Measurements from ENCODE around the gene TTC34. TPM values are rescaled to one million over a fixed set of nuclear protein-coding genes. Genes with fewer than 3 reads are reported as not detected.
"Not testable (repeated sequence)": the region's sequence is repeated elsewhere in the genome, so short reads cannot be mapped to it uniquely, and the experiment has no call there.

Gene TTC34
- total and polyA plus RNA-seq, 9 of the 15 experiments (the other 6 are each of a cell fraction or from before 2014, with no cell fraction given) = 0.03 to 0.38 (median 0.05) TPM; not detected in 2

DNA sequence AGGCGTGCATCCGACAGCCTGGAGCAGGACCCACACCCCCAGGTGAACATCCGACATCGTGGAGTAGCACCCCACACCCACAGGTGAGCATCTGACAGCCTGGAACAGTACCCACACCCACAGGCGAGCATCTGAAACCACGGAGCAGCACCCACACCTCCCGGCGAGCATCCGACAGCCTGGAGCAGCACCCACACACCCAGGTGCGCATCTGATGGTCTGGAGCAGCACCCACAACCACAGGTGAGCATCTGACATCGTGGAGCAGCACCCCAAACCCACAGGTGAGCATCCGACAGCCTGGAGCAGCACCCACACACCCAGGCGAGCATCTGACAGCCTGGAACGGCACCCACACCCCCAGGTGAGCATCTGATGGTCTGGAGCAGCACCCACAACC is 46.1 kb downstream of the TTC34 start:
- FAIRE-seq; H3K36me3 ChIP-seq (ENCODE audit: control insufficient read depth, insufficient read depth, low read length); H4K20me1 ChIP-seq (replicated peaks; ENCODE audit: control insufficient read depth, insufficient read depth, low read length); H3K27me3 ChIP-seq (ENCODE audit: control insufficient read depth in 2 of 2, insufficient read depth in 2 of 2, low read length in 2 of 2); intact Hi-C loops (cut with micrococcal nuclease); H3K9ac ChIP-seq (ENCODE audit: insufficient read depth in 1 of 2, low read depth in 2 of 2, low read length in 2 of 2); H3K9me1 ChIP-seq (ENCODE audit: control insufficient read depth, insufficient read depth, low read length); CTCF ChIA-PET (ENCODE audit: low intra/inter-chr PET ratio); H3K4me1 ChIP-seq (replicated peaks in 1 of 2; ENCODE audit: control insufficient read depth in 2 of 2, insufficient read depth in 2 of 2, low read length in 2 of 2); ATAC-seq; H3K9me3 ChIP-seq (replicated peaks; ENCODE audit: control insufficient read depth, insufficient read depth, low read depth, low read length); BruUV-seq (replicated peaks); H3K79me2 ChIP-seq (ENCODE audit: control insufficient read depth, insufficient read depth, low read length); DNase-seq (ENCODE audit: extremely low read depth in 1 of 4, low spot score in 3 of 4); H3K4me2 ChIP-seq (ENCODE audit: insufficient read depth, low read length); H3K4me3 ChIP-seq; POLR2A ChIA-PET; H2AFZ ChIP-seq (ENCODE audit: low read depth, low read length); H3K27ac ChIP-seq (ENCODE audit: extremely low read depth, low read depth, low read length): not testable (repeated sequence)
- 0% methylated on average over 6 of the region's 14 CpGs for WGBS (ENCODE audit: insufficient coverage, low coverage, missing lambda C conversion rate)
- in situ Hi-C loops (cut with MboI) = loop anchor here (5.0 kb wide), 2 partner anchors 68 to 103 kb away; no protein-coding TSS in a partner anchor

DNA sequence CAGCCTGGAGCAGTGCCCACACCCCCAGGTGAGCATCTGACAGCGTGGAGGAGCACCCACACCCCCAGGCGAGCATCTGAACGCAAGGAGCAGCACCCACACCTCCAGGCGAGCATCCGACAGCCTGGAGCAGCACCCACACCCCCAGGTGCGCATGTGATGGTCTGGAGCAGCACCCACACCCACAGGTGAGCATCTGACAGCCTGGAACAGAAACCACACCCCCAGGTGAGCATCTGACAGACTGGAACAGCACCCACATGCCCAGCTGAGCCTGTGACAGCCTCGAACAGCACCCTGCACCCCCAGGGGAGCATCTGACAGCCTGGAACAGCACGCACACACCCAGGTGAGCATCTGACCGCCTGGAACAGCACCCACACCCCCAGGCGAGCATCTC is 46.9 kb downstream of the TTC34 start:
- H3K27ac ChIP-seq (ENCODE audit: extremely low read depth, low read depth, low read length); POLR2A ChIA-PET; BruUV-seq (replicated peaks); ATAC-seq; intact Hi-C loops (cut with micrococcal nuclease); FAIRE-seq; CTCF ChIA-PET (ENCODE audit: low intra/inter-chr PET ratio); H3K79me2 ChIP-seq (ENCODE audit: control insufficient read depth, insufficient read depth, low read length); H3K9me3 ChIP-seq (replicated peaks; ENCODE audit: control insufficient read depth, insufficient read depth, low read depth, low read length); H3K9me1 ChIP-seq (ENCODE audit: control insufficient read depth, insufficient read depth, low read length); H3K27me3 ChIP-seq (ENCODE audit: control insufficient read depth in 2 of 2, insufficient read depth in 2 of 2, low read length in 2 of 2); H2AFZ ChIP-seq (ENCODE audit: low read depth, low read length); DNase-seq (ENCODE audit: extremely low read depth in 1 of 4, low spot score in 3 of 4); H3K4me2 ChIP-seq (ENCODE audit: insufficient read depth, low read length); H3K4me3 ChIP-seq; in situ Hi-C loops (cut with MboI); H4K20me1 ChIP-seq (replicated peaks; ENCODE audit: control insufficient read depth, insufficient read depth, low read length); H3K36me3 ChIP-seq (ENCODE audit: control insufficient read depth, insufficient read depth, low read length); H3K9ac ChIP-seq (ENCODE audit: insufficient read depth in 1 of 2, low read depth in 2 of 2, low read length in 2 of 2); H3K4me1 ChIP-seq (replicated peaks in 1 of 2; ENCODE audit: control insufficient read depth in 2 of 2, insufficient read depth in 2 of 2, low read length in 2 of 2): not testable (repeated sequence)
- 0% methylated on average over 5 of the region's 10 CpGs for WGBS (ENCODE audit: insufficient coverage, low coverage, missing lambda C conversion rate)

DNA sequence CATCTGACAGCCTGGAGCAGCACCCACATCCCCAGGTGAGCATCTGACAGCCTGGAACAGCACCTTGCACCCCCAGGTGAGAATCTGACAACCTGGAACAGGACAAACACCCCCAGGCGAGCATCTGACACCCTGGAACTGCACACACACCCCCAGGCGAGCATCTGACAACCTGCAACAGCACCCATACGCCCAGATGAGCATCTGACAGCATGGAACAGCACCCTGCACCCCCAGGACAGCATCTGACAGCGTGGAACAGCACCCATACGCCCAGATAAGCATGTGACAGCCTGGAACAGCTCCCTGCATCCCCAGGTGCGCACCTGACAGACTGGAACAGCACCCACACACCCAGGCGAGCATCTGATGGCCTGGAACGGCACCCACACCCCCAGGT is 49.0 kb downstream of the TTC34 start:
- in situ Hi-C loops (cut with MboI); POLR2A ChIA-PET; H3K4me3 ChIP-seq; H3K9ac ChIP-seq (ENCODE audit: insufficient read depth in 1 of 2, low read depth in 2 of 2, low read length in 2 of 2); H3K27me3 ChIP-seq (ENCODE audit: control insufficient read depth in 2 of 2, insufficient read depth in 2 of 2, low read length in 2 of 2); CTCF ChIA-PET (ENCODE audit: low intra/inter-chr PET ratio); H3K4me2 ChIP-seq (ENCODE audit: insufficient read depth, low read length); H3K36me3 ChIP-seq (ENCODE audit: control insufficient read depth, insufficient read depth, low read length); H3K9me1 ChIP-seq (ENCODE audit: control insufficient read depth, insufficient read depth, low read length); H3K79me2 ChIP-seq (ENCODE audit: control insufficient read depth, insufficient read depth, low read length); H3K4me1 ChIP-seq (replicated peaks in 1 of 2; ENCODE audit: control insufficient read depth in 2 of 2, insufficient read depth in 2 of 2, low read length in 2 of 2); H3K27ac ChIP-seq (ENCODE audit: extremely low read depth, low read depth, low read length); H4K20me1 ChIP-seq (replicated peaks; ENCODE audit: control insufficient read depth, insufficient read depth, low read length); H3K9me3 ChIP-seq (replicated peaks; ENCODE audit: control insufficient read depth, insufficient read depth, low read depth, low read length); H2AFZ ChIP-seq (ENCODE audit: low read depth, low read length); FAIRE-seq; BruUV-seq (replicated peaks); ATAC-seq; intact Hi-C loops (cut with micrococcal nuclease): not testable (repeated sequence)
- DNase-seq (ENCODE audit: extremely low read depth in 1 of 4, low spot score in 3 of 4) = peak in 1 of 4 experiments; percentile 5
- WGBS (ENCODE audit: insufficient coverage, low coverage, missing lambda C conversion rate) = 0% methylated on average over 8 of the region's 8 CpGs

DNA sequence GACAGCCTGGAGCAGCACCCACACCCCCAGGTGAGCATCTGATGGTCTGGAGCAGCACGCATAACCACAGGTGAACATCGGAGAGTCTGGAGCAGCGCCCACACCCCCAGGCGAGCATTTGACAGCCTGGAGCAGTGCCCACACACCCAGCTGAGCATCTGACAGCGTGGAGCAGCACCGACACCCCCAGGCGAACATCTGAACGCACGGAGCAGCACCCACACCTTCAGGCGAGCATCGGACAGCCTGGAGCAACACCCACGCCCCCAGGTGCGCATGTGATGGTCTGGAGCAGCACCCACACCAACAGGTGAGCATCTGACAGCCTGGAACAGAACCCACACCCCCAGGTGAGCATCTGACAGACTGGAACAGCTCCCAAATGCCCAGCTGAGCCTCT is 49.6 kb downstream of the TTC34 start:
- ATAC-seq; H3K4me3 ChIP-seq; DNase-seq (ENCODE audit: extremely low read depth in 1 of 4, low spot score in 3 of 4); FAIRE-seq; H3K9ac ChIP-seq (ENCODE audit: insufficient read depth in 1 of 2, low read depth in 2 of 2, low read length in 2 of 2); POLR2A ChIA-PET; in situ Hi-C loops (cut with MboI); CTCF ChIA-PET (ENCODE audit: low intra/inter-chr PET ratio); H3K4me1 ChIP-seq (replicated peaks in 1 of 2; ENCODE audit: control insufficient read depth in 2 of 2, insufficient read depth in 2 of 2, low read length in 2 of 2); H2AFZ ChIP-seq (ENCODE audit: low read depth, low read length); BruUV-seq (replicated peaks); H4K20me1 ChIP-seq (replicated peaks; ENCODE audit: control insufficient read depth, insufficient read depth, low read length); intact Hi-C loops (cut with micrococcal nuclease); H3K36me3 ChIP-seq (ENCODE audit: control insufficient read depth, insufficient read depth, low read length); H3K27me3 ChIP-seq (ENCODE audit: control insufficient read depth in 2 of 2, insufficient read depth in 2 of 2, low read length in 2 of 2); H3K27ac ChIP-seq (ENCODE audit: extremely low read depth, low read depth, low read length); H3K9me3 ChIP-seq (replicated peaks; ENCODE audit: control insufficient read depth, insufficient read depth, low read depth, low read length); H3K9me1 ChIP-seq (ENCODE audit: control insufficient read depth, insufficient read depth, low read length); H3K4me2 ChIP-seq (ENCODE audit: insufficient read depth, low read length); H3K79me2 ChIP-seq (ENCODE audit: control insufficient read depth, insufficient read depth, low read length): not testable (repeated sequence)
- 0% methylated on average over 13 of the region's 13 CpGs for WGBS (ENCODE audit: insufficient coverage, low coverage, missing lambda C conversion rate)
